GM21529 (cell line): ENCODE measurements around the gene CRB2.

ENCODE experiments used
- ATAC-seq: cut with Tn5 transposase; IDR thresholded peaks from one replicate; pipeline ENCODE4 v1.9.1; 2021; ENCODE audit not compliant: unreplicated experiment

The CRB2 gene

DNA sequence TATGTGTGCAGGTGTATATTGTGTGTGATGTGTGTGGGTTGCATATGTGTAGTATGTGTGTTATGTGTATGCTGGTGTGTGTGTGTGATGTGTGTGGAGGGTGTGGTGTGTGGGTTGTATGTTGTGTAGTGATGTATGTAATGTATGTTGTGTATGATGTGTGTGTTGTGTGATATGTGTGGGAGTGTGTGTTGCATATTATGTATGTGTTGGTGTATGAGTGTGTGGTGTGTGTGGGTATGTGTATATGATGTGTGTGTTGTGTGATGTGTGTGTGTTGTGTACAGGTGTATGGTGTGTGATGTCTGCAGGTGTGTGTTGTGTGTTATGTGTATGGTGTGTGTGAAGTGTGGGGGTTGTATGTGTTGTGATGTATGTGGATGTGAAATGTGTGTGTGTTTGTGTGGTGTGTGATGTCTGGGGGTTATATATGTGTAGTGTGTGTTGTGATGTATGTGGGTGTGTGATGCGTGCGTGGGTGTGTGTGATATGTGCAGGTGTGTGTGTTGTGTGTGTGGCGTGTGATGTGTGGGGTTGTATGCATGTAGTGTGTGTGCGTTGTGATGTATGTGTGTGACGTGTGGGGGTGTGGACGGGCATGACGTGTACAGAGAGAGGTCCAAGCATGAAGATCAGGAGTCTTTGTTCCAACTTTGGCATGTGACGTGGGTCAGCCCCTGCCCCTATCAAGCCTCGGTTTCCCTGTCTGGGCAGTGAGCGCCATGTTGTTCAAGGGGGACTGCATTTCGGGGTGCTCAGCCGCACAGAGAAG lies 8.5 kb upstream of the CRB2 start:
- no peak for ATAC-seq

DNA sequence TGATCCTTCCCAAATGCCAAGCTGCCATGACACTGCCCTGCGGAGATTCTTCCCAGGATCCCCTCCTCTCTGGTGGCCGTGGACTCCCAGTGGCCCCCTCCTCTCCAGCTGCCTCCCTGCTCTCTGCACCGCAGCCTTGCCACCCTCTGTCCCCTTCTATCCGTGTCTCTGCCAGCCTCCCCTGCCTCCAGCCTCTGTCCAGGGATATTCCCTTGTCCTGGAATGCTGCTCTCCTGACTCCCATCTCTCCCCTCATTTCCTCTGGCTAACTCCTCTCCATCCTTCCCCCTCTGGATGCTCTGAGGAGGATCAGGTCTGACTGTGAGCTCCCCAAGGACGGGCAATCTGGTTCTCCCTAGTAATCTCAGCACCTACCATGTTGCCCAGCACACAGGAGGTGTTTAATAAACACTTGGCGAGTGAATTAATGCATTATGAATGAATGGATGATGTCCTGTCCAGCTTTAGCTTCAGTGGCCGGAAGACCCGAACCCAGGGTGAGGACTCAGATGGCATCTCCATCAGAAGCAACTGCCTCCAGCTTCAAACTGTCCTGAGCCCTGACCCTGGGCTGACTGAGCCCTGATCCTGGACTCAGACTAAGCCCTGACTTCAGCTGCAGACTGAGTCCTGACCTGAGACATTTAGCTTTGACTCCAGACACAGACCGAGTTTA lies 7.5 kb upstream of the CRB2 start:
- ATAC-seq: no peak

DNA sequence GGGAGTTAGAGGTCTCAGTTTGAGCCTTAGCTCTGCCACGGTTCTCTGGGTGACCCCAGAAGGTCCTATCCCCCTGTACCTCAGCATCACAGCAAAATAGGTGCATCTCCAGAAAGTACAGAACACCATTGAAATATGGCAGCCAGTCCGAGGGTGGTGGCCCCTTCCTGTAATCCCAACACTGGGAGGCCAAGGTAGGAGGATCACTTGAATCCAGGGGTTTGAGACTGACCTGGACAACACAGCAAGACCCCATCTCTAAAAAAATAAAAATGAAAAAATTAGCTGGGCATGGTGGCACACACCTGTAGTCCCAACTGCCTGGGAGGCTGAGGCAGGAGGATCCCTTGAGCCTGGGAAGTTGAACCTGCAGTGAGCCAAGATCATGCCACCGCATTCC lies 7.0 kb upstream of the CRB2 start:
- no peak for ATAC-seq

DNA sequence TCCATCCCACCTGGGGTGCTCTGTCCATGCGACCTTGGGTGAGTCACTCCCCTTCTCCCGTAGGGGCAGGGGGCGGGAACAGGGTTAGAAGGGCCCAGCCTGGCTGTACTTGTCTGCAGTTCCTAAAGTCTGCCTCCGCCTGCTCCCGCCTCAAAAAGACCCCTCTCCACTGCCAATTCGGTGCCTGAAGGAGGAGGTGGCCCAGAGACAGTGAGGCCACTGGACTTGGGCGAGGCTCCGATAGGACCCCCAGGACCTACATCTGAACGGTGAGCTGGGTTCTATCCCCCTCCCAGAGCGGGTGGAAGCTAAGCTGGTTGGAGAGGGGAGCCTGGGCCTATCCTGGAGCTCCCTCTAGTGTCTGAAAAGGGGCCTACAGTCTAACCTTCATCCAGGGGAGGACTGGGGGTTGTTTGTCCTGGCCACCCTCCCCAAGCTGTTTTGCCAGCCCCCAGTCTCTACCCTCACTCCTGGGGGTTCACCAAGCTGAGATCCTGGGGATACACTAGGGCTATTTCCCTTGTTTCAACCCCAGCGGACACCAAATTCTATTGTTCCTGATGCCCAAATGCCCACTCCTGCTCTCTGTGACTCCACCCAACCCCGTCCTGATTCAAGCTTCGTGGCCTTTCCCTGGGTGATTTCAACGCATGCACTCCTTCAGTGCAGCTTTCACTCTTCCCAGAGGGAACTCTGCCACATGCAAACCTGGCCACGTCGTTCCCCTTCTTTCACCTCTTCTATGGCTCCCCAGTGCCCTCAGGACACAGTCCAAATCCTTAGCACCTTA lies 6.1 kb upstream of the CRB2 start:
- no peak for ATAC-seq

DNA sequence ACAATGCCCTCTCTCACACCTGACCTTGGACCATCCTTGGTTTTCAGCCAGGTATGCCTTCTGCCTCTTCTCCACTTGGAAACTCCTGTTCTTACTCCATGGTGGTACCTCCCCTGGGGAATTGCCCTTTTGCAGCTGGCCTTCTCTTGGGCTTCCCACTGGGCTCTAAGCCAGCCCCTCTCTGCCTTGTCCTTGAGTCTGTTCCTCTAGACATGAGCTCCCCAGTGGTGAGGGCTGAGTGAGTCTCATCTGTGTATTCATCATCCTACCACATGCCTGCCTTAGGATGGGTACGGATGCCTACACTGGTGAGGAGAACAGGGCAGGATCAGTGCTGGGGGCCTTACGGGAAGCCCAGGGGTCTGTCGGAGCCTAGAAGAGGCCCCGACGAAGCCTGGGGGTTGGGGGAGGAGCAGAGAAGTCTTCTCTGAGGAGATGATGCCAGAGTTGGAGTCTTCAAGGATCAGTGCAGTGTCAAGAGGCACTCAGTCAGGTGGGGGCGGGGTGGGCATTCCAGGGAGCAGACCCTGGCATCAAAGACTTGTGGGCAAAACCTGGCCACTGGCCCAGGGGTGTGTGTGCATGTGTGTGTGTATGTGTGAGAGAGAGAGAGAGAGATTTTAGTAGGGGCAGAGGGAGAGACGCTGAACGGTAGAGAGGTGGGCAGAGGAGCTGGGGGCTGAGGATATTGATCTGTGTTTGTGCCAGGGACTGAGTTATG lies 5.2 kb upstream of the CRB2 start:
- ATAC-seq: no peak

DNA sequence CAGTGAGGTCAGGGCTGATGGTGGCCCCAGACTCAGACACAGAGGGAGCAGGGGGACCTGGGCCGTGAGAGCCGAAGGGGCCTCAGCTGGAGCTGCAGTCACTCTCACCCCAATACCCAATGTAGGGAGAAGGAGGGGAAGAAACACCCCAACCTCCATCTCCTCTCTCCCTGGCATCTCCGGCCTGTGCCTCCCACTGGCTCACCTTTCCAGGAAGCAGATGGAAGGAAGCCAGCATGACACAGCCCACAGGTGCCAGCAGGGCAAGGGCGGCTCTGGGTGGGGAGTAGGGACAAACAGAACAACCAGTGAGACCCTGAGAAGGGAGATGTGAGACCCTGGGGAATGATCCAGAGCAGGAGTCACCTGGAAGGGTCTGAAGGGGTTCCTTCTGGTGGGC lies 3.0 kb upstream of the CRB2 start:
- no peak for ATAC-seq

DNA sequence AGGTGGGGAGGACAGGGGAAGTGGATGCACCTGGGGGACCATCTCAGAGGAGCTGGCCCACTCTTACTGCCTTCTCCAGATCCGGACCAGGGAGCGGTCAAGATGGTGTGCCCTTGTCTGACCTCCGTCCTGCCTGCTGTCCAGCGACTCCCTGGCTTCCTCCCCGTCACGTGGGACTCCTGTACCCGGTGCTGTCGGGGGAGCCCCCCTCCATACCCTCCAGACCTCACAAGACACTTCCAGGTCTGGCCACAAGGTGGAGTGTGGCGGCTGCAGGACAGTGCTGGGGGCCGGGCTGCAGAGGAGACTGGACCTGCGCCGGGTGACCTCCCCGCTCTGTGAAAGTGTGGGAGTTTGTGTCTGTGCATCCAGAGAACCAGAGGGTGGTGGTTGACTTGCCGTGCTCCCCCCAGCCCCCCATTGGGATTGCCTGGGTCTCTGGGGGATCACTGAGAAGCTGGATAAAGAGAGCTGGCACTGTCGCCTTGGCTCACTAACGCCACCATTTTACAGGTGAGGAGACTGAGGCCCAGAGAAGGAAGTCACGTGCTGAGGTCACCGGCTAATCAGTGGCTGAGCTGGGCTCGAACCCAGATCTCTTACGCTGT lies 1.9 kb upstream of the CRB2 start:
- peak; percentile 71 for ATAC-seq

DNA sequence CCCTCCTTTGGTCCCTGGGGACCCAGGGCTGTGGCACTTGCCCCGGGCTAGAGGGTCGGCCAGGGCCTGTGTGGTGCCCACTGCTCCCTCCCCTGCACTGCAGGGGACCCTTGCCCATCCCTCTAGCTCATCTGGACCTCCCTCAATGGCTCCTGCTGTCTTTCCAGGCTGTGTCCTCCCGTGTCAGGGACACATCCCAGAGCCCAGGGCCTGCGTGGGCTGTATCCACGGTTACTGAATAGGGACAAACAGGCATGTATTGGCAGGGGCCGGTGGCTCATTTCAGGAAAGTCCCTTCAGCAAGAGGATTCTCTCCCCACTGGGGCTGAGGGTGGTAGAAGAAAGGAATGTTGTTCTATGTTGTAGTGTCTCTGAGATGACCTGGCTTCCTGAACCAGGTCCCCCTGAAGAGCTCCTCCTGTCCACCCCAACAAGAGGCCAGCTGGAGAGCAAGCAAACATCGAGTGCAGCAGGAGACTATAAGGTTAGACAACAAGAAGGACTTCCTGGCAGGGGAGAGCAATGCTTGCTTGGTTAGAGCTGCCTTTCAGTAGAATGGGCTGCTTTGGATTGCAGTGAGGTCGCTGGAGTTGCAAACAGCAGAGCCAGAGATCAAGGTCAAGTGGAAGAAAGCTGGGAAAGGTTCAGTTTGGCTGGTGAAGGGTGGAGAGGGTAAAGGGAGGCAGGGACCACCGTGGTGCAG lies 1.0 kb upstream of the CRB2 start:
- no peak for ATAC-seq

DNA sequence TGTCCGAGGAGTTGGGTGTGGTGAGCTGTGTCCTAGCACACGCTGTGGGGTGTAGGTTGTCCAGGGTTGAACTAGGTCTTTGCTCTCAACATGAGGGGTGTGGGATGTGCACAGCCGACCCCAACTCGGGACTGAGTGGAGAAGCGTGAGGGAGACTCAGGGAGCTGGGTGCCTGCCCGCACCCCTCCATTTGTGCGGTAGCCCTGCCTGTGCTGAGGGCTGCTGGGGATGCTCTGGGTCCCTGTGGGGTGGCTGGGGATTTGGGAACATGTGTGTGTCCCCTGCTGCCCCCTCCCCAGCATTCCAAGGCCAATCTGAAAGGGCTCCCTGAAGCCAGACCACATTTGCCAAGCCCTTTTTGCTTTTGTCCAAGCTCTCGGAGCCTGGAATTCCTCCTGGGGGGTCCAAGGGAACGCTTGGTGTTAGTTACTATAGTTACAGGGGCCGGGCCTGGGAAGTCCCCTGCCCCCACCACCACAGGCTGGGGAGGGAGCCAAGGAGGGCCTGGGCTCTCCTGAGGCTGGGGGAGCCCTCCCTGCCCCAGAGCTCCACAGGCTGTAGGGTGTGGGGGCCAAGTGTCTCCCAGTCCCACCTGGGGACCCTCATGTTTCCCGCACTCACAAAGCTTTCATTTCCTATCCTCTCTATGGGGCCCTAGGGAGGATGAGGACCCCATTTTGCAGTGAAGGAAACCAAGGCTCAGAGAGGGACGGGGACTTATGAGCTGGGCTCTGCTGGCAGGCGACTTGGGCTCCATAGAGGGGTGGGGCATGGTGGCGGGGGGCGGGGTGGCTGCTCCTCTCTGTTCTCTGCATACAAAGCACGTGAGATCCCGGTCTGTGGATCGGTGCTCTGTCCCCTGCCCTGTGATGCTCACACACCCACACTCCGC lies 1.1 kb downstream of the CRB2 start:
- no peak for ATAC-seq

DNA sequence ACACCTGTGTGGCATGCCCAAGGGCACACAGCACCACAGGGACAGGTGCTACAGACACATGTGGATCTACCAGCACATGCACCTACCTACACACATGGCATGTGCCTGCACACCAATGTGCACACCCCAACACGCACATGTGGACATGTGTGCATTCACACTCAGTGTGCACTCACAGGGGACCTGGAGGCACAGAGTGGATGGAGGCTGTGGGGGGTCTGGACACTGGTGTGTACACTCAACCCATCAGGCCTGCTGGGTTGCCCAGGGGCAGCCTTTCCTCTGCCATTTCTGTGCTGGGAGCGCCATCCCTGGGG lies 1.7 kb downstream of the CRB2 start:
- ATAC-seq: no peak

DNA sequence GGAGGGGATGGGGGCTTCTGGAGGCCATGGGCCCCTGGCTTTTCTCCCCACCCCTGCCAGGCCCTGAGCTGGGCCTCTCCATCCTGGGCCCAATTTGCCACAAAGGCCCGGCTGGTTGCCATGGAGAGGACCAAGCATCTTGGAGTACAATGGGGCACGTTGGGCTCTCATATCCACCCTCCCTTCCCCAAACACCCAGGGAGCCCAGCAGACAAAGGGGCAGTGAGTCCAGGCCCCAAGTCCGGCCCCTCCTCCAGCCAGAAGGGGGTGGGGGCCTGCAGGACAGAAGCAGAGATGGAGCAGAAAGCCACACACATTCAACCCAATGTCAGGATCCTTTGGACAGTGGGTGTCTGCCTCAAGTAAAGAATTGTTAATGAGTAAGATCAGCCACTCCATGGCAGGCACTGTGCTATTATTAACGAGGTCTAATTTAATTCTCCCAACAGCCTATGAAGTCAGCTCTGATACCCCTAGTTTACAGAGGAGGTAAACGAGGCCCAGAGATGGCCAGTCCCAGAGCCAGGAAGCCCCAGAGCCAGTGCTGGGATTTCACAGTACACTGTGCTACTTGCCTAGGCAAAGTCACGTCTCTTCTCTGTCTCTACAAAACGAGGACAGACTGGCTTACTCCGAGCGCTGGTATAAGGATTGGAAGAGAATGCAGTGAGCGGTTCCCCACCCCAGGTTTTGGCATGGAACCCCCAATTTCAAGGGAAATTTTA lies 2.3 kb downstream of the CRB2 start:
- ATAC-seq: no peak

DNA sequence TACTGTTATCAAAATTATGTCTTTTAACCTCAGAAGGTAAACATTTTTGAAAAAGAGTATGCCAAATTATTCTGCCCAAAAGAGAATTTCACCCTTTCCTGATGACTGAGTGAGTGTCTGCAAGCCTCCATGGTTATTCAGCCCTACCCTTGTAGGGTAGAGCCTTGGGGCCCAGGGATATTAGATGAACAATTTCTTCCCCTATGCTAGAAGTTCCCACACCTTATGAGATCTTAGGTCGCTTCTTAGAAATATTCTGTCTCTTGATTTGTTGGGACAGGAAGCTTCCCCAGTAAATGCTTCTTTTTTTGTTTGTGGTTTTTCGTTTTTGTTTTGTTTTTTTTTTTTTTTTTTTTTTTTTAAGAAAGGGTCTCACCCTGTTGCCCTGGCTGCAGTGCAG lies 3.1 kb downstream of the CRB2 start:
- no peak for ATAC-seq

DNA sequence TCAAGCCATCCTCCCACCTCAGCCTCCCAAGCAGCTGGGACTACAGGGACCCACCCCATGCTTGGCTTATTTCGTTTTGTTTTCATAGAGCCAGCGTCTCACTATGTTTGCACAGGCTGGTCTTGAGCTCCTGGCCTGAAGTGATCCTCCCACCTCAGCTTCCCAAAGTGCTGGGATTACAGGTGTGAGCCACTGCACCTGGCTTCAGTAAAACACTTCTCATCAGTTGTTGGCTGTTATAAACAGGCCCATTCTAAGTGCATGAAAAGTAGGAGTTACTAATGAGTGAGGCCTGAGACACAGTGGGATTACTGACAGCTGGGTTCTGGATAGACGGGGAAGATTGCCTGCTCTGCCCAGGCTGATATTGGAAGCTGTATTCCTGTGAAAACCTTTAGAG lies 3.5 kb downstream of the CRB2 start:
- ATAC-seq: no peak

DNA sequence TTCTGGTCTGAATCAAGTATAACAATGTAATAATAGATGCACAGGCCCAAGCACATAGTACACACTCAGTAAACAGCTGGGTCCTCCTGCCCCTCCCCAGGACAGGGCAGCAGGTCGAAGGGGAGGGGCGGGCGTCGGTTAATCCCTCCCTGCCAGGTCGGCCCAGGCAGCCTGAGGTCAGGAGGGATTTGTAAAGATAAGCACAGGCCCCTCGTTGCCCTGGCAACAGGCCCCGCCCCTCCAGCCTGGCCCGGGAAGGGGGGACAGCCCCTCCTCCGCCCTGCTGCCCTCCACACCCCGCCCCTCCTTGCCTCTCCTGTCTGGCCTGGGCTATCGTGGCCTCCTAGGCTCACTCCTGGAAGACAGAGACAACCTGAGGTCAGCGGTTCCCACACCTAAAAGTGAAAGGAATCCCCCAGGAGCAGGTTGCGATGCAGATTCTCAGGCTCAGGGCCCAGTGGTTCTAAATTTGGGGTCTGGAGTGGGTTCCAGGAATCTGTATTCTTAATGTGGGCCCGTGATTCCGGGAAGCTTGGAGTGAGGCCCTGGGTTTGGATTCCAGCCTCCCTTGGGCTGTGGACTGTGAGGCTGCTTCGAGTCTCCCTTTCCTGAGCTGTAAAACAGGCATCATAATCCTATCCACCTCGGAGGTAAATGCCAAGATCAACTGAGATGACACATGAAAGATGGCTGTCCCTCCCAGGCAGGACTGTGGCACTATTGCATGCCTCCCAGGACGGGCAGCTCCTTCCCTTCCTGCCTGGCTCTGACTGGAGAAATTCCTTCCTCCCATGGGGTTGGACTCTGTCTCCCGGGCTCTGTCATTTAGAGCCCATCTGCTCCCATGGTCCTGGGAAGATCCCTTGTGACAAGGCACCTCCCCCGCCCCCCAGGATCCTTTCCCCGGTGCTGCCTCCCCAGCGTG lies 4.4 kb downstream of the CRB2 start:
- no peak for ATAC-seq

DNA sequence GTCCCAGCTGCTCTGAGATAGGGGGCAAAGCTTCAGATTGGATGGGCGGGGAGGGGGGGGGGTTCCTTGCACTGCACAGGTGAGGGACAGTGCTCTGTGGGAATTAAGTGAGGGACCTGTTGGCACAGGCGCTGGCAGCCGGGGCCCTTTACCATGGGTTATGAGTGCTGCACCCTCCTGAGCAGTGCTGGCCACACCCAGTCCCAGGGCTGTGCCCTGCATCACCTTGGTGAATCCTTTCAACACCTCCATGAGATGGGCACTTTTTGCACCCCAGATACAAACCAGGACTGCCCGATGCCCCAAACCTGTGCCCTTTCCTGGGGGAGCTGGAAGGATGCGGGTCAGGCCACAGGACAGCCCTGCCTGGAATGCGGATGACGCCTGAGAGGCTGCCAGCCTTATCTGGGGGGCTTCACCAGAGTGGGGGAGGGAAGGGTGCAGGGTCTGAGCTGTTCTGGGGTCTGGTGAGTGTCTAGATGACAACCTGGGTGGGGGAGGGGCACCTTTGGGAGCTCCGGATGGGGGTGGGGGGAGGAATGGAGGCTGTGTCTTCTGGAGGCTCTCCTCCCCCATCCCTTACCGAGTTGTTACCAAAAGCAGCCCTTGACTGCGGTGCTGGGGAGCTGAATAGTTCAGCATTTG lies 5.2 kb downstream of the CRB2 start:
- ATAC-seq: no peak

DNA sequence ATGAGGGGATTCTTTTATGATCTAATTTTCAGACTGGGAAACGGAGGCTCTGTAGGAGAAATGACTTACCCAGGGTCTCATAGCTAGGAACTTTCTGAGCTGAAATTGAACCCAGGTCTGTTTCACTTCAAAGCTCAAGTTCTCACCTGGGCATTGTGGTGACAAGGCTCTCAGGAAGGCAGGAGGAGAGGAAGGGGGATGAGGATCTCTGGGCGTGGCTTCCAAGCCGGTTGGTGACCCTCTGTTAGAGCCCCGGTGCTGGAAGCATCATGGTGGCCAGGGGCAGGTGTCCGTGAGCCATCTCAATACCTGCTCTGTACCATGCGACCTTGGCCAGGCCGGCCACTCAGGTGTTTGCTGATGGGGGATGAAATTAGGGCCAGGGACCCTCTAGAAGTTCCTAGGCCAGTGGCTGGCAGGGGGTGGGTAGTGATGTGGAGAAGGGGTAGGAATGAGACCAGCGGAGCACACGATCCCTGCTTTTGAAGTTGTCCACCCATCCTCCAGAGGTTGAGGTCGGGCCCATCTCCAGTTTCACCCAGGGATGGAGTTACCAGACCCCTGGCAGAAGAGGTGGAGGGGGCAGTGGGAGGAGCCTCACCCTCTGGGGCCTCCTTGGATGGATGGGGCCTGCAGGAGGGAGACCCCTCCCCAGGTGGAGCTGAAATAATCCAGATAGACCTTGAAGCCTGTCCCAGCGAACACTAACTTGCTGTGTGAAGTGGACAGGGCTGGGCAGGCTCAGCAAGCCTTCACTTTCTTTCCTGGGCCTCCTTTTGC lies 5.9 kb downstream of the CRB2 start:
- ATAC-seq: no peak

DNA sequence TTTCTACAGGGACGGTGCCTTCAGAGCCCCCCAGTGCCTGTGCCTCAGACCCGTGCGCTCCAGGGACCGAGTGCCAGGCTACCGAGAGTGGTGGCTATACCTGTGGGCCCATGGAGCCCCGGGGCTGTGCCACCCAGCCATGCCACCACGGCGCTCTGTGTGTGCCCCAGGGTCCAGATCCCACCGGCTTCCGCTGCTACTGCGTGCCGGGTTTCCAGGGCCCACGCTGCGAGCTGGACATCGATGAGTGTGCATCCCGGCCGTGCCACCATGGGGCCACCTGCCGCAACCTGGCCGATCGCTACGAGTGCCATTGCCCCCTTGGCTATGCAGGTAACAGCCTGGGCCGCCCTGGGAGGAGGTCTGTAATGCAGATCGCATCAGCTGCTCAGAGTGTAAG lies 6.9 kb downstream of the CRB2 start:
- no peak for ATAC-seq
